Suprapubic skin (tissue), 4 donors: ENCODE results near the gene NME3. TPM values are rescaled to one million over a fixed set of nuclear protein-coding genes. Genes with fewer than 3 reads are reported as not detected.

Experiments
- DNase-seq, 2 donors: peaks; one replicate each; pipeline ENCODE4 v3.0.0-alpha.2; 2019; ENCODE audit warnings: low spot score in 2 of 2
- H3K27ac ChIP-seq: fragments of 200-600 bp; sonication (generic); one replicate; pipeline ENCODE4 v1.5.1; 2019
- H3K27me3 ChIP-seq: fragments of 200-600 bp; sonication (generic); one replicate; pipeline ENCODE4 v1.5.1; 2019
- H3K36me3 ChIP-seq: fragments of 200-600 bp; sonication (generic); one replicate; pipeline ENCODE4 v1.5.1; 2019
- H3K4me1 ChIP-seq: fragments of 200-600 bp; sonication (generic); one replicate; pipeline ENCODE4 v1.5.1; 2019
- H3K4me3 ChIP-seq: fragments of 200-600 bp; sonication (generic); one replicate; pipeline ENCODE4 v1.5.1; 2019; ENCODE audit warnings: mild to moderate bottlenecking
- H3K9me3 ChIP-seq: fragments of 200-600 bp; sonication (generic); one replicate; pipeline ENCODE4 v1.5.1; 2019
- CTCF ChIP-seq, 2 donors: fragments of 200-600 bp in 1 of 2; fragments of 450-650 bp in 1 of 2; sonication (generic) in 1 of 2; IDR thresholded peaks; one replicate each; pipeline ENCODE4 v1.5.1; 2016 to 2019; ENCODE audit warnings: antibody characterized with exemption in 2 of 2, mild to moderate bottlenecking in 1 of 2, moderate library complexity in 1 of 2
- EP300 ChIP-seq: sonication (generic); formaldehyde crosslinking; IDR thresholded peaks from one replicate; pipeline ENCODE4 v1.6.1; 2017; ENCODE audit warnings: antibody characterized with exemption
- POLR2A ChIP-seq, 2 donors: fragments of 450-650 bp; IDR thresholded peaks; one replicate each; pipeline ENCODE4 v1.6.1; 2017; ENCODE audit warnings: antibody characterized with exemption in 2 of 2, mild to moderate bottlenecking in 2 of 2, moderate library complexity in 2 of 2
- POLR2AphosphoS5 ChIP-seq, 3 donors: sonication (generic); formaldehyde crosslinking; IDR thresholded peaks; one replicate each; pipeline ENCODE4 v1.6.1; 2017; ENCODE audit warnings: antibody characterized with exemption in 3 of 3
- WGBS: methylation state at CpG from one replicate; pipeline ENCODE4 v1.1.5; 2018; 5-methylcytosine and 5-hydroxymethylcytosine counted together
- total RNA-seq, 4 donors: library from RNA; depleted of rRNA; stranded (reverse); fragments of >200 nt; gene quantifications; one replicate each; pipeline ENCODE4 v1.1.0, GENCODE V29; 2016

Gene NME3
- total RNA-seq, 4 donors from 2014 or later = 76.9 to 115 (median 103) TPM

GRCh38 chr16:1791256-1791942 lies 20.1 kb upstream of the NME3 start:
- Histone ChIP-seq H3K4me1 (peaks cover 23% of the 10 kb centered on the region), H3K27ac (no peak overlapping the region), H3K9me3 (no peaks in the 10 kb centered on the region), H3K4me3 (no peak overlapping the region), H3K36me3 (peaks cover 53% of the 10 kb centered on the region), H3K27me3 (no peaks in the 10 kb centered on the region)
- peak in 1 of 2 donors; percentile 63 for DNase-seq
- no peak for TF ChIP-seq CTCF (IDR thresholded peaks at IDR 0.05)
- TF ChIP-seq POLR2AphosphoS5 (IDR thresholded peaks at IDR 0.05) = no peak
- no peak for TF ChIP-seq EP300
- no peak for TF ChIP-seq POLR2A (IDR thresholded peaks at IDR 0.05)
- 100% methylated on average over 4 of the region's 53 CpGs for WGBS

- H3K36me3 ChIP-seq = peaks cover 57% of the 10 kb centered on the region
- TF ChIP-seq POLR2AphosphoS5 (IDR thresholded peaks at IDR 0.05) = no peak
- TF ChIP-seq EP300 = no peak
- no peak for TF ChIP-seq POLR2A (IDR thresholded peaks at IDR 0.05)
- TF ChIP-seq CTCF (IDR thresholded peaks at IDR 0.05) = no peak
- WGBS = 93% methylated on average over 8 of the region's 44 CpGs
- no peaks in the 10 kb centered on the region for H3K27me3 ChIP-seq
- no peak overlapping the region for H3K27ac ChIP-seq
- H3K9me3 ChIP-seq = no peaks in the 10 kb centered on the region
- peaks cover 27% of the 10 kb centered on the region for H3K4me1 ChIP-seq
- no peak overlapping the region for H3K4me3 ChIP-seq
- peak in 1 of 2 donors; percentile 60 for DNase-seq
Observed at GRCh38 chr16:1790611-1791255, 19.4 kb upstream of the NME3 start.

- no peak for DNase-seq
- H3K27ac ChIP-seq = no peak overlapping the region
- no peak overlapping the region for H3K4me3 ChIP-seq
- 91% methylated on average over 13 of the region's 15 CpGs for WGBS
- H3K36me3 ChIP-seq = peaks cover 57% of the 10 kb centered on the region
- no peak for TF ChIP-seq POLR2AphosphoS5 (IDR thresholded peaks at IDR 0.05)
- TF ChIP-seq CTCF (IDR thresholded peaks at IDR 0.05) = no peak
- no peak for TF ChIP-seq EP300
- TF ChIP-seq POLR2A (IDR thresholded peaks at IDR 0.05) = no peak
- peaks cover 28% of the 10 kb centered on the region for H3K4me1 ChIP-seq
- no peaks in the 10 kb centered on the region for H3K9me3 ChIP-seq
- H3K27me3 ChIP-seq = no peaks in the 10 kb centered on the region
Observed at GRCh38 chr16:1790261-1790610, 18.9 kb upstream of the NME3 start.

- H3K4me1 ChIP-seq = peaks cover 34% of the 10 kb centered on the region
- no peak overlapping the region for H3K4me3 ChIP-seq
- DNase-seq = peak in 1 of 2 donors; percentile 66
- H3K36me3 ChIP-seq = peaks cover 57% of the 10 kb centered on the region
- 73% methylated on average over 8 of the region's 25 CpGs for WGBS
- no peak overlapping the region for H3K27ac ChIP-seq
- TF ChIP-seq CTCF (IDR thresholded peaks at IDR 0.05) (no peak), EP300 (no peak)
- no peaks in the 10 kb centered on the region for H3K9me3 ChIP-seq
- H3K27me3 ChIP-seq = no peaks in the 10 kb centered on the region
Observed at GRCh38 chr16:1789643-1790045, 18.3 kb upstream of the NME3 start.

- Histone ChIP-seq H3K4me1 (peaks cover 44% of the 10 kb centered on the region), H3K4me3 (no peak overlapping the region), H3K9me3 (no peaks in the 10 kb centered on the region), H3K36me3 (peaks cover 57% of the 10 kb centered on the region), H3K27me3 (no peaks in the 10 kb centered on the region), H3K27ac (no peak overlapping the region)
- WGBS = 41% methylated on average over 19 of the region's 19 CpGs
- peak in 1 of 2 donors; percentile 51 for DNase-seq
- TF ChIP-seq POLR2A (IDR thresholded peaks at IDR 0.05) = no peak
- no peak for TF ChIP-seq CTCF (IDR thresholded peaks at IDR 0.05)
- no peak for TF ChIP-seq EP300
- no peak for TF ChIP-seq POLR2AphosphoS5 (IDR thresholded peaks at IDR 0.05)
Observed at GRCh38 chr16:1788708-1789100, 17.4 kb upstream of the NME3 start.
